Right ventricle myocardium superior (tissue), 1 donor: ENCODE data around the gene ARRDC3. TPM values are rescaled to one million over a fixed set of nuclear protein-coding genes. Genes with fewer than 3 reads are reported as not detected.
"Not testable (repeated sequence)": the region's sequence is repeated elsewhere in the genome, so short reads cannot be mapped to it uniquely, and the experiment has no call there.

ENCODE experiments used
- ATAC-seq: fragments of 200-7000 bp; cut with Tn5 transposase; one replicate; pipeline ENCODE4 v1.9.1; 2020; ENCODE audit warnings: mild to moderate bottlenecking; ENCODE audit not compliant: poor library complexity
- DNase-seq: peaks from one replicate; pipeline ENCODE4 v3.0.0-alpha.2; 2020
- intact Hi-C: fragments of 100-400 bp; cut with DNase I; formaldehyde crosslinking; loops from one replicate; pipeline ENCODE4 v1.11.2; 2022
- total RNA-seq: library from RNA; stranded (reverse); fragmentation: NEBNext Ultra II Directional; extraction: Animal tissue kit (Norgen Biotek cat#: 25700); gene quantifications from one replicate; pipeline ENCODE4 v1.2.1, GENCODE V29; 2021
- donor health status: DM: no; HTN: yes; CAD: no; lungs with severe emphysema.

The ARRDC3 gene
- total RNA-seq, 1 donor from 2014 or later: 17.3 TPM

DNA sequence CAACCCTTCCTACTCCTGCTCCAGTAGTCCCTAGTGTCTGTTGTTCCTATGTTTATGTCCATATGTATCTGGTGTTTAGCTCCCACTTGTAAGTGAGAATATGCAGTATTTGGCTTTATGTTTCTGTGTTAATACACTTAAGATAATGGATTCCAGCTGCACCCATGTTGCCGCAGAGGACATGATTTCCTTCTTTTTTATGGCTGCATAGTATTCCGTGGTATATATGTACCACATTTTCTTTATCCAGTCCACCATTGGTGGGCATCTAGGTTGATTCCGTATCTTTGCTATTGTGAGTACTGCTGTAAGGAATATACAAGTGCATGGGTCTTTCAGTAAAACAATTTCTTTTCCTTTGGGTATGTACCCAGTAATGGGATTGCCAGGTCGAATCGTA, 5.2 kb upstream of the ARRDC3 start:
- no peak for ATAC-seq
- intact Hi-C loops: no loop called here
- no peak for DNase-seq

- intact Hi-C loops: no loop called here
- ATAC-seq (no peak), DNase-seq (no peak)
These were observed 3.0 kb upstream of the ARRDC3 start for GRCh38 chr5:91386120-91386519.

GRCh38 chr5:91385596-91385995, 2.5 kb upstream of the ARRDC3 start:
- ATAC-seq, DNase-seq: not testable (repeated sequence)
- intact Hi-C loops: loop anchor here (2.0 kb wide), 1 partner anchor 285 kb away; no protein-coding TSS in a partner anchor

DNA sequence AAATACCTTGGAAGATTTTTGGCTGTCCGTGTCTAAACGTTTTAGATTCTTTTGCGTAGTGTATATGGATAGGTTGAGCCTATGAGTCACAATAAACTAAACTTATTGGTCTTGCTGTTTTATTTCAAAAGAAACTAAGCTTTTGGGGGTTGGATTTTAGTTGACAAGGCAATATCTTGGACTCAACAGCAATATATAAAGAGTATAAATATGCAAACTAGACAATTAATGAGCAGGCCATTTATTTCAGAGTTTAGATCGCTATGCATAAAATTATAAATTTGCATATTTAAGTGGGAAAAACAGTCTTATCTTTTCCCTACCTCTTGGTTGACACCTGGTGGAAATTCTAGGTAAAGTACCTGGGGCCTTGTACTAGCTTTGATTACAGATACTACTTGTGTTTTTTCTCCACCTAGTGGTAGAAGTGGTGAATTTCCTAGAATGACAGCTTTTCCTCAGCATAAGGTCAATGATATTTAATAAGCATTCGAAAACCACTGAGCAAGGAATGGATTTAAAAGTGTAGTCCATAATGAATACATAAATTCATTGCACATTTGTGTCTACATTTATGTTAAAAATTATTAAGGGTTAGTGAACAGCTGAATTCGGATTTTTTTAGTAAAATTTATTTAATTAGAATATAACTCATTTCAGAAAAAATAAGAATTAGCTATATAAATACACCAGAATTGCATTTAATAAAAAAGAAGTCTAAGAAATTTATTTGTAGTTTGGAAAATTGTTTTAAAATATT, 1.7 kb upstream of the ARRDC3 start:
- intact Hi-C loops: loop anchor here (2.0 to 5.0 kb wide), 2 partner anchors 158 to 284 kb away; no protein-coding TSS in a partner anchor
- ATAC-seq (peak; percentile 25), DNase-seq (no peak)

DNA sequence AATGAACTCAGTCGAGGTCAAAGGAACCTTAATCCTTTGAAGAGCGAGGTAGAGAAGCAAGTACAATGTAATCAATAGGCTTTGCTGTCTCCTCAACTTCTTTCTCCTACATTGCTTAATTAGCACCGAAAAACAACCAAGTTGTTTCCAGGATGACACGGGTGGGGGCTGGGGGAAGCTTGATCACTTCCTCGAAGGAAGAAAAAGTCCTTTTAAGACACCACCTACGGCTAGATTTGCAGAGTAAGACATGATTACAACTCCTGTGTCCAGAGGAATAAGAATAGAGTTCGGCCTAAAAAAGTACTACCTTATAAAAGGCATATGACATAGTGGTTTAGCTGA, 811 bp upstream of the ARRDC3 start:
- DNase-seq (peak; percentile 51), ATAC-seq (no peak)
- intact Hi-C loops: loop anchor here (2.0 to 5.0 kb wide), 2 partner anchors 157 to 283 kb away; no protein-coding TSS in a partner anchor

- ATAC-seq (peak; percentile 13), DNase-seq (peak; percentile 43)
- intact Hi-C loops: loop anchor here (5.0 kb wide), 1 partner anchor 155 kb away; no protein-coding TSS in a partner anchor
These were observed 539 bp downstream of the ARRDC3 start for GRCh38 chr5:91382530-91383026.

DNA sequence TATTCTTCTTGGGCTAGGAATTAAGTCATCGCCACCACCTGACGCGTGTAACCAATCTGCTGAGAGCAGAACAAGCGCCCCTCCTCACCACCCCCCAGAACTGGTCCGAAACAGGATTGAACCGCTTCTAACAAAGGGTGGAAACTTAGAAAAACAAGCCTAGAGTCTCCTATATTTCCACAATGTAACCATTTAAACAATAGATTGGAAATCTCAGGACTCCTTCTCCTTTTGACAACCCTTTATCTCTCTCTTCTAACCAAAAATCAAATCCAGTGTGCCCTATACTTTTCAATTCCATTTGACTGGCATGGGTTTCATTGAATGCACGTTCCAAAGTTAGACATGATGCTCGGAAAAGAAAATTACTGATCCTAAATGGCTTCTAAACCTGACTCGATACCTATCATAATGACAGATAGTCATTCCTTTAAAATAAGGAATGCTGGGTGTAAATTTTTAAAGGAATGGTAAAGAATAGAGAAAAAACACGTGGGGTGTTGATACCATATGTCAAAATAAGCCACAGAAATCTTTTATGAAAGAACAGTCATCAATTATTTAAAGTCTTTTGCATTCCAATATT, 1.2 kb downstream of the ARRDC3 start:
- ATAC-seq: peak; percentile 23
- peak; percentile 70 for DNase-seq
- intact Hi-C loops: loop anchor here (2.0 to 5.0 kb wide), 2 partner anchors 101 to 155 kb away; no protein-coding TSS in a partner anchor

DNA sequence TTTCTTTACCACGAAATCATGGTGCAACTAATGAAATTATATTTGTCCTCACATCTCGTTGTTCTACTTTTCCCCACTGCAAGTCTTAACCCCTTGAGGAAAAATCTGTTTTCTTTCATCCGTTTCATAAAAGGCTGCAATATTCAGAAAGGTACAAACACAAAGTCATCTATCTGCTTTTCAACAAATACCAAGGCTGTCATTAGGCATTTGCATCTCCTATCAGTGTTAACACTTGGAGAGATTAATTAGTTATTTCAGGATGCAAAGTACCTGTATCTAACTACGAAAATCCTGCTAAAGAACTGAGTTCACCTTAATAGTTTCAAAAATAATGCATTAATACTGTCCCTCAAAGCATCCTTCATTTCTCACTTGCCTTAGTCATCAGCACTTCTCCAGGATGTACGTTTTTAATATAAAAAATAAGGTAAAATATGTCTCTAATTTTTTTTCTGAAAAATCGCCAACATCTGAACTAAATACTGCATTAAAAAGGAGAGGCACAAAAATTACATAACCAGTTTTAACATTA, 1.8 kb downstream of the ARRDC3 start:
- no peak for ATAC-seq
- intact Hi-C loops: loop anchor here (2.0 to 5.0 kb wide), 2 partner anchors 101 to 154 kb away; no protein-coding TSS in a partner anchor
- DNase-seq: no peak

- ATAC-seq (peak; percentile 86), DNase-seq (peak; percentile 99)
- intact Hi-C loops: loop anchor here (2.0 to 5.0 kb wide), 2 partner anchors 100 to 153 kb away; no protein-coding TSS in a partner anchor
These were observed 2.5 kb downstream of the ARRDC3 start for GRCh38 chr5:91380491-91381238.

DNA sequence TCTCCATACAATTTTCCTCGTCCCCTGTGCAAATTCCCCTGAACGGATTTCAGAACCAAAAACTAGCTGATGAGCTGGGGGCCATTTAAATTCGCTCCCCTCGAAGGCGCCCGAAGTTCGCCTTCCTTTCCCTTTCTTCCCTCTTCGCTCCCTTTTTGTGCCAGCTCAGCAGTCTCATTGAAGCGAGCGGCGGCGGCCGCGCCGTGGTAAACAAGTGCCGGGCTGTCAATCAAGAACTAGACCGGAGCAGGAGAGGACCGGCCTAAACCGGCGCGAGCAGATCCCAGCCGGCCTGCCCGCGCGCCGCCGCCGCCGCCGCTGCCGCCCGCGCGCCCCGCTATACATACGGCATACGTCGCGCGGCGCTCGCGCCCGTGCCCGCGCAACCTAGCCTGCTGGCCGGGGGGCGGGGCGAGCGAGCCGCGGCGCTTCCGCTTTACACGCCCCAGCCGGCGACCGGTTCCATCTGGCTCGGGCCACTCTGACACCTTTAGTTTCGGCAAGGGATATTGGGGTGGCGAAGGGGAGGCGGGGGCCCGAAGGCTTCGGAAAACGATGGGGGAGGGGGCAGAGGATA, 3.1 kb downstream of the ARRDC3 start:
- DNase-seq (peak; percentile 96), ATAC-seq (peak; percentile 81)
- intact Hi-C loops: loop anchor here (2.0 to 5.0 kb wide), 2 partner anchors 99 to 153 kb away; no protein-coding TSS in a partner anchor

DNA sequence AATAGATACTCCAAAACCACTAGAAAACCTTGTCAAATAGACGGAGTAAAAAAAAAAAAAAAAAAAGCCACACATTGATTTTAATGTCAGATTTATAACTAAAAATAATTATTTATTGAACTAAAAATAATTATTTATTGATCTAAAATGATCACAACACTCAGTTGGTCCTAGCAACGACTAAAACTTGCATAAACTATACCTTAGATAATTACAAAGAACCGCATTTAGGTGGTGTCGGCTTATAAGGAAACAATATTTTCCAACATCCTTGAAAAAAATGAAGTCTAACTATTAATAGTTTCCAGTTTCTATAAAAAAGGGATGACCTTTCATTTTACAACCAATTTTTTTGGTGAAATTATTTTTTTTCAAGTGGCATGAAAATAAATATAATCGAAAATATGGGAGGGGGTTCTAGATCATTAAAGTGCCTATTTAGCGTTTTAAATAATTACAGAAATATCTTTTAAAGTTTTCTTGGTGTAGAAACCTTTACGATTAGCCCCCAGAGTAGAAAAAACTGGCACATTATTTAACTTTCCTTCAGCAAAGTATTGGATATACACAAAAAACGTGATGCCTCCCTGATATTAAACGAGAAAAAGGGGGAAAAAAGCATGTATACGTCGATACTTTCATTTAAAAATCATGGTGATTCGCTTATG, 3.7 kb downstream of the ARRDC3 start:
- ATAC-seq: no peak
- no peak for DNase-seq
- intact Hi-C loops: no loop called here

DNA sequence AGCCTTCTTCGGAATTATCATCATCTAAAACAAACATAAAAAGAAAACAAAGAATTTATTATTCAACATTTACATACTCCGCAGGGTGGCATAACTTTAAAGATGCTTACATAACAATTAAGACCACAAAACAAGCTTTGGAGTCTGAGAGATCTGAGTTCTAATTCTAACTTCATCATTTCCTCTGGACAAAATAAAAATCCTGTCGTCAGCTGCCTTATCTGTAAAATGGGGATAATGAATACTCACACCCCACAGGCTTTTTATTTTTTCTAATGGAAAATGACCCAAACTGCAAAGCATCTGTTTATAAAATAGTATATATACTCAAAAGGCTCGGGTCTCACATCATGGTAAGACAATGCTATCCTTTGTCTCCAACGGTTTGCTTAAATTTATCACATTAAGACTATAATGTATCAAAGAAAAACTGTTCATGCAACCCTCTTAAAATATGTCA, 4.3 kb downstream of the ARRDC3 start:
- intact Hi-C loops: no loop called here
- ATAC-seq: no peak
- no peak for DNase-seq

- ATAC-seq (no peak), DNase-seq (no peak)
- intact Hi-C loops: no loop called here
These were observed 8.1 kb downstream of the ARRDC3 start for GRCh38 chr5:91374893-91375520.

- no peak for DNase-seq
- no peak for ATAC-seq
- intact Hi-C loops: no loop called here
These were observed 9.5 kb downstream of the ARRDC3 start for GRCh38 chr5:91373600-91373999.

GRCh38 chr5:91373006-91373405, 10.1 kb downstream of the ARRDC3 start:
- no peak for DNase-seq
- ATAC-seq: no peak
- intact Hi-C loops: no loop called here

DNA sequence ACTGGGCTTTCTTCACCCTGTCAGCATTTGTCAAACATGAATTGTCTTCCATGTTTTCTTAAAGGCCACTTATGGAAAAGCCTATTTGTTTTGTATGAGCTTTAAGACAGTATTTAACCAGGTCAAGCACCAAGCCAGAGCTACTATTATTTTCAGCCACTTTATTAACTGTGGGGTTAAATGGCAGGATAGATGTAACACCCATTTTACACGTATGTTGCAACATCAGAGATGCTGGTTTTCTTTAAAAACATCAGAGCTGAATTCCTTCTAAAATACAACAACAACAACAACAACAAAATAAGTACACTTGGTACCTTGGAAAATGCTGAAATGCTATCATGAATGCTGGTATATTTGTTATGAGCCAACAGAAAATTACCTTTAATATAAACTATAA, 13.6 kb downstream of the ARRDC3 start:
- intact Hi-C loops: no loop called here
- no peak for ATAC-seq
- DNase-seq: no peak

DNA sequence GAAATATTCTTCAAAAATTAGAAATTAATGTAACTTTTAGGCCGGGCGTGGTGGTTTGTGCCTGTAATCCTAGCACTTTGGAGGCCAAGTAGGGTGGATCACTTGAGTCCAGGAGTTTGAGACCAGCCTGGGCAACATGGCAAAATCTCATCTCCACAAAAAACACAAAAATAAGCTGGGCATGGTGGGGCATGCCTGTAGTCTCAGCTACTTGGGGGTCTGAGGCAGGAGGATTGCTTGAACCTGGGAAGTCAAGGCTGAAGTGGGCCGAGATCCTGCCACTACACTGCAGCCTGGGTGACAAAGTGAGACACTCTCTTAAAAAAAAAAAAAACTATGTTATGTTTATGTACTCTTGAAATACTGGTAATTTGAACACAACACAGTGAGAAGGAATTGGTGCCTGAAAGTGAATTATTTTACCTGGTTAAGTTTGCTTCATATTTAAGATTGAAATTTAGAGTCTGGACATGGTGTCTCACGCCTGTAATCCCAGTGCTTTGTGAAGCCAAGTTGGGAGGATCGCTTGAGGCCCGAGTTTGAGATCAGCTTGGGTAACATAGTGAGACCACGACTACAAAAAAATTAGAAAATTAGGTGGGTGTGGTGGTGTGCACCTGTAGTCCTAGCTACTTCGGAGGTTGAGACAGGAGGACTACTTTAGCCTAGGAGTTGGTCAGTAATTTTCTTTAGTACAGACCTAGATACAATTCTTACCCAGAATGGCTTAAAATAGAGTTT, 15.0 kb downstream of the ARRDC3 start:
- intact Hi-C loops: no loop called here
- ATAC-seq (no peak), DNase-seq (no peak)
